ENCODE data around the gene TCF4. TPM values are rescaled to one million over a fixed set of nuclear protein-coding genes. Genes with fewer than 3 reads are reported as not detected.

Gene TCF4
- total RNA-seq, 1 donor from 2014 or later: 115 TPM

DNA sequence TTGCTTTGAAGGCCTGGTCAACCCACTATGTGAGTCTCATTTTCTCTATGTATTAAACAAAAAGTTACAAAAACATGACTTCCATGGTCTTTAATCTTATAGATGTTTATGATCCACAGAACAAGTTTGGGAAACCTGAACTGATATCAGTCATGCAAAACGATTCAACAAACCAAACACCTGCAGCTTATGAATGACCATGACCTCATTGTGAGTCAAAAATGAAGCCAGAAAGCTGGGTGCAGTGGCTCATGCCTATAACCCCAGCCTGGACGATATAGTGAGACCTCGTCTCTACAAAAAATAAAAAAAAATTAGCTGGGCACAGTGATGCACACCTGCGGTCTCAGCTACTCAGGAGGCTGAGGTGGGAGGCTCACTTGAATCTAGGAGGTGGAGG is 358.3 kb downstream of the TCF4 start:
- DNase-seq (ENCODE audit: low read depth) (no peak), FAIRE-seq (no peak)
- H3K4me1 ChIP-seq (ENCODE audit: insufficient read depth, low read length): peaks cover 19% of the 10 kb centered on the region
- H3K79me2 ChIP-seq (ENCODE audit: insufficient read depth, low read length): no peaks in the 10 kb centered on the region
- H3K4me2 ChIP-seq (ENCODE audit: low read length): no peak overlapping the region
- no peak overlapping the region for H3K4me3 ChIP-seq (ENCODE audit: insufficient read depth, low read depth, low read length)
- no peak overlapping the region for H3K27ac ChIP-seq (ENCODE audit: low read depth, low read length)
- H3K9me3 ChIP-seq (ENCODE audit: insufficient read depth, low read depth, low read length): no peaks in the 10 kb centered on the region
- Mint-ChIP-seq H3K4me1 (ENCODE audit: low read depth, unreplicated experiment) (peaks cover 9% of the 10 kb centered on the region), H3K4me3 (ENCODE audit: unreplicated experiment) (no peak overlapping the region), H3K27me3 (ENCODE audit: low read depth, unreplicated experiment) (no peaks in the 10 kb centered on the region), H3K36me3 (ENCODE audit: low read depth, unreplicated experiment) (peaks cover 4% of the 10 kb centered on the region), H3K27ac (ENCODE audit: unreplicated experiment) (no peak overlapping the region), H3K9me3 (ENCODE audit: unreplicated experiment) (no peaks in the 10 kb centered on the region)
- peaks cover 27% of the 10 kb centered on the region for H3K36me3 ChIP-seq (ENCODE audit: insufficient read depth, low read length)
- no peak overlapping the region for H2AFZ ChIP-seq (ENCODE audit: low read depth, low read length)
- H4K20me1 ChIP-seq (ENCODE audit: insufficient read depth, low read length): no peaks in the 10 kb centered on the region
- H3K27me3 ChIP-seq (ENCODE audit: insufficient read depth, low read length): no peaks in the 10 kb centered on the region
- no peak overlapping the region for H3K9ac ChIP-seq (ENCODE audit: low read length)
- no peak for TF ChIP-seq EZH2 (IDR thresholded peaks at IDR 0.05; ENCODE audit: insufficient read depth, low read length)
- TF ChIP-seq, protein P1, sequence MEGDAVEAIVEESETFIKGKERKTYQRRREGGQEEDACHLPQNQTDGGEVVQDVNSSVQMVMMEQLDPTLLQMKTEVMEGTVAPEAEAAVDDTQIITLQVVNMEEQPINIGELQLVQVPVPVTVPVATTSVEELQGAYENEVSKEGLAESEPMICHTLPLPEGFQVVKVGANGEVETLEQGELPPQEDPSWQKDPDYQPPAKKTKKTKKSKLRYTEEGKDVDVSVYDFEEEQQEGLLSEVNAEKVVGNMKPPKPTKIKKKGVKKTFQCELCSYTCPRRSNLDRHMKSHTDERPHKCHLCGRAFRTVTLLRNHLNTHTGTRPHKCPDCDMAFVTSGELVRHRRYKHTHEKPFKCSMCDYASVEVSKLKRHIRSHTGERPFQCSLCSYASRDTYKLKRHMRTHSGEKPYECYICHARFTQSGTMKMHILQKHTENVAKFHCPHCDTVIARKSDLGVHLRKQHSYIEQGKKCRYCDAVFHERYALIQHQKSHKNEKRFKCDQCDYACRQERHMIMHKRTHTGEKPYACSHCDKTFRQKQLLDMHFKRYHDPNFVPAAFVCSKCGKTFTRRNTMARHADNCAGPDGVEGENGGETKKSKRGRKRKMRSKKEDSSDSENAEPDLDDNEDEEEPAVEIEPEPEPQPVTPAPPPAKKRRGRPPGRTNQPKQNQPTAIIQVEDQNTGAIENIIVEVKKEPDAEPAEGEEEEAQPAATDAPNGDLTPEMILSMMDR (IDR thresholded peaks at IDR 0.05; ENCODE audit: insufficient read depth, low read depth, low read length): no peak

DNA sequence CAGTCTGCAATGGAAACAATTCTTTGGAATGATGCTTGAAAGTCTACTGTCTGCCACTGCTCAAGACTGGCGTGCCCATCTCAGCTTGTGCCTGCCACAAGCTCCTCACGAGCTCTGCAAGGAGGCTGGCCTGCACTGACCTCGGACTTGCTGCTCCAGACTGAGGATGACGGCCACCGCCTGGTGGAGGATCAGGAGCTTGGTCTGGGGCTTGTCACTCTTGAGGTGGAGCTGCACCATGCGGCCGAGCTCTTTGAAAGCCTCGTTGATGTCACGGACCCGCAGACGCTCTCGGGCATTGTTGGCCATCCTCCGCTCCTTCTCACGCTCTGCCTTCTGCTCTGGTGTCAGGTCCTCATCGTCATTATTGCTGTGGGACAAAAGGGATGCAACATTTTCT is 359.3 kb downstream of the TCF4 start:
- DNase-seq (ENCODE audit: low read depth): no peak
- H3K27ac ChIP-seq (ENCODE audit: low read depth, low read length): no peak overlapping the region
- no peak overlapping the region for H2AFZ ChIP-seq (ENCODE audit: low read depth, low read length)
- Mint-ChIP-seq H3K4me1 (ENCODE audit: low read depth, unreplicated experiment) (peaks cover 8% of the 10 kb centered on the region), H3K9me3 (ENCODE audit: unreplicated experiment) (no peaks in the 10 kb centered on the region), H3K27me3 (ENCODE audit: low read depth, unreplicated experiment) (no peaks in the 10 kb centered on the region), H3K4me3 (ENCODE audit: unreplicated experiment) (no peak overlapping the region), H3K36me3 (ENCODE audit: low read depth, unreplicated experiment) (peaks cover 9% of the 10 kb centered on the region), H3K27ac (ENCODE audit: unreplicated experiment) (no peak overlapping the region)
- no peaks in the 10 kb centered on the region for H3K79me2 ChIP-seq (ENCODE audit: insufficient read depth, low read length)
- H3K9ac ChIP-seq (ENCODE audit: low read length): peak overlapping the region; percentile 25
- H3K4me2 ChIP-seq (ENCODE audit: low read length): peak overlapping the region; percentile 55
- H3K4me3 ChIP-seq (ENCODE audit: insufficient read depth, low read depth, low read length): no peak overlapping the region
- no peaks in the 10 kb centered on the region for H4K20me1 ChIP-seq (ENCODE audit: insufficient read depth, low read length)
- peaks cover 27% of the 10 kb centered on the region for H3K36me3 ChIP-seq (ENCODE audit: insufficient read depth, low read length)
- H3K4me1 ChIP-seq (ENCODE audit: insufficient read depth, low read length): peaks cover 11% of the 10 kb centered on the region
- TF ChIP-seq, protein P1 (IDR thresholded peaks at IDR 0.05; ENCODE audit: insufficient read depth, low read depth, low read length): no peak
- no peak for TF ChIP-seq EZH2 (IDR thresholded peaks at IDR 0.05; ENCODE audit: insufficient read depth, low read length)
- H3K27me3 ChIP-seq (ENCODE audit: insufficient read depth, low read length): no peaks in the 10 kb centered on the region
- H3K9me3 ChIP-seq (ENCODE audit: insufficient read depth, low read depth, low read length): no peaks in the 10 kb centered on the region
- no peak for FAIRE-seq

DNA sequence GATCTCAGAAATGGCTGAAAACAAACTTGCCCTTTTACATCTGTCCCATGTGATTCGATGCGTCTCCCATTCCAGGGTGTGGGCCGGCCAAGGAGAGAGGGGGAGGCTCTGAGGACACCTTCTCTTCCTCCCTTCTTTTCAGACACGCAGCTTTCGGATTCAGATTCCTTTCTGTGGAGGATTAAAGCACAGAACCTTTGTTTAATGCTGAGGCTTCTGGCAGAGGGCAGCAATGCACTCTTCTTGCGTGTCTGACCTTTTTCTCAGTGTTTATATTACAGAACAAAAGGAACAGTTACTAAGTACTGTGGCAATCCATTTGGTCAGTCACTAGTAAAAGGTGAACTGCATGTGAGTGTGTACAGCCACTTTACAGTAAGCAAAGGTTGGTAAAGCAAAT is 359.8 kb downstream of the TCF4 start:
- Histone ChIP-seq H2AFZ (ENCODE audit: low read depth, low read length) (no peak overlapping the region), H3K27me3 (ENCODE audit: insufficient read depth, low read length) (no peaks in the 10 kb centered on the region), H3K9me3 (ENCODE audit: insufficient read depth, low read depth, low read length) (no peaks in the 10 kb centered on the region), H3K4me2 (ENCODE audit: low read length) (peak overlapping the region; percentile 55), H3K4me1 (ENCODE audit: insufficient read depth, low read length) (peaks cover 11% of the 10 kb centered on the region), H4K20me1 (ENCODE audit: insufficient read depth, low read length) (no peaks in the 10 kb centered on the region), H3K9ac (ENCODE audit: low read length) (peak overlapping the region; percentile 25), H3K36me3 (ENCODE audit: insufficient read depth, low read length) (peaks cover 26% of the 10 kb centered on the region), H3K27ac (ENCODE audit: low read depth, low read length) (peak overlapping the region; percentile 39), H3K4me3 (ENCODE audit: insufficient read depth, low read depth, low read length) (no peak overlapping the region), H3K79me2 (ENCODE audit: insufficient read depth, low read length) (no peaks in the 10 kb centered on the region)
- TF ChIP-seq EZH2 (IDR thresholded peaks at IDR 0.05; ENCODE audit: insufficient read depth, low read length): no peak
- TF ChIP-seq, protein P1 (IDR thresholded peaks at IDR 0.05; ENCODE audit: insufficient read depth, low read depth, low read length): peak; percentile 6
- FAIRE-seq (no peak), DNase-seq (ENCODE audit: low read depth) (peak; percentile 82)
- Mint-ChIP-seq H3K4me3 (ENCODE audit: unreplicated experiment) (no peak overlapping the region), H3K27me3 (ENCODE audit: low read depth, unreplicated experiment) (no peaks in the 10 kb centered on the region), H3K27ac (ENCODE audit: unreplicated experiment) (peak overlapping the region; percentile 5), H3K4me1 (ENCODE audit: low read depth, unreplicated experiment) (peaks cover 8% of the 10 kb centered on the region), H3K9me3 (ENCODE audit: unreplicated experiment) (no peaks in the 10 kb centered on the region), H3K36me3 (ENCODE audit: low read depth, unreplicated experiment) (peaks cover 9% of the 10 kb centered on the region)
